HG03469 (cell line): ENCODE data around the gene SGCA.

Source experiments
- ATAC-seq: cut with Tn5 transposase; IDR thresholded peaks from one replicate; pipeline ENCODE4 v1.9.1; 2021; ENCODE audit warnings: mild to moderate bottlenecking, moderate library complexity, moderate number of reproducible peaks; ENCODE audit not compliant: unreplicated experiment

The SGCA gene

DNA sequence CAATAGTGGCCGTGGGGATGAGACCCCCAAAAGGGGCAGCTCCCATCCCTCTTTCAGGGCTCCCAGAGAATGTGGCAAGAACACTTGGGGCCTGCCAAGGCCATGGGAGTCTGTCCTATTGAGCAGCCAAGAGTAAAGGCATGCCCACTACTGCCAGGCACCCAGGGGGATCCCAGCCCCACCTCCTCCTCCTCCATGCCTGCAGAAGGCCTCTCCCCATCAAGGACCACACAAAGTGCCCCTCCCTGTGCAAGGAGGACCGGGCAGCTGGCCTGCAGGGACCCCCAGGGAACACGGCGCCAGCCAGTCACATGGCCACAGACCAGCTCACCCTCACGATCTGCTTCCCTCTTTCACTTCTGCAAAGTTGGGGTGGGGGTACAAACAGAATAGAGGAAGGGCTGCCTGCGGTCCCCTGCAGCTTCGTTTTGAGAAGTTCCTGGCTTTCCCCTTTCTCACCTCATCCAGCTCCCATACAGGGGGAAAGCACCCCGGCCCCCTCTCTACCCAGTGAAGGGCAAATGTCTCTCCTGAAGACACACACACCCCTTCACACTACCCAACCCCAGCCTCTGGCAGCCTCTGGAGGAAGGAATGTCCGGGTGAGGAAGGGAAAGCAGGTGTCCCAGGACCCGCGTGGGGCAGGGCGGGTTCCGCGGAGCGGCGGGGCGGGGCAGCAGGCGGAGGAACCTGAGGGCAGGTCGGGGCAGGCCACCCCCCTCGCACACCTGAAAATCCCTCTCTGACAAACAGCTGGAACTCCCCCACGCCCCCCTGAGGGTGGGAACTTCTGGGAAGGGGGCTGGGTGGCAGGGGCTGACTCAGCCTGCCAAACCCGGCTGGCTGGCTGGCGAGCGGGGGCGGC, 17.3 kb upstream of the SGCA start:
- no peak for ATAC-seq

DNA sequence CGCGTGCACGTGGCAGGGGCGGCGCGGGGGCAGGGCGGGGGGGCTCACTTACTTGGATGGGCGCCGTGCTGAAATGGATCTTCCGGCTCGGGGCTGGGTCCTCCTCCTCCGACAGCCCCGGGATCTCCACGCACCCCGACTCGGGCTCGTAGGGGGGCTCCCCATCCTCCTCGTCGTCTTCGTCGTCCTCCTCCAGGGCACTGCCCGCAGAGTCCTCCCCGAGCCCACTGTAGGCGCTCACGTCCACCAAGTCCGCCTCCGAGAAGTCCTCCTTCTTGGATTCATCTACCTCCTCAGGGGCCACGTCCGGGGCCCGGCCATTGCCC, 16.8 kb upstream of the SGCA start:
- ATAC-seq = no peak

DNA sequence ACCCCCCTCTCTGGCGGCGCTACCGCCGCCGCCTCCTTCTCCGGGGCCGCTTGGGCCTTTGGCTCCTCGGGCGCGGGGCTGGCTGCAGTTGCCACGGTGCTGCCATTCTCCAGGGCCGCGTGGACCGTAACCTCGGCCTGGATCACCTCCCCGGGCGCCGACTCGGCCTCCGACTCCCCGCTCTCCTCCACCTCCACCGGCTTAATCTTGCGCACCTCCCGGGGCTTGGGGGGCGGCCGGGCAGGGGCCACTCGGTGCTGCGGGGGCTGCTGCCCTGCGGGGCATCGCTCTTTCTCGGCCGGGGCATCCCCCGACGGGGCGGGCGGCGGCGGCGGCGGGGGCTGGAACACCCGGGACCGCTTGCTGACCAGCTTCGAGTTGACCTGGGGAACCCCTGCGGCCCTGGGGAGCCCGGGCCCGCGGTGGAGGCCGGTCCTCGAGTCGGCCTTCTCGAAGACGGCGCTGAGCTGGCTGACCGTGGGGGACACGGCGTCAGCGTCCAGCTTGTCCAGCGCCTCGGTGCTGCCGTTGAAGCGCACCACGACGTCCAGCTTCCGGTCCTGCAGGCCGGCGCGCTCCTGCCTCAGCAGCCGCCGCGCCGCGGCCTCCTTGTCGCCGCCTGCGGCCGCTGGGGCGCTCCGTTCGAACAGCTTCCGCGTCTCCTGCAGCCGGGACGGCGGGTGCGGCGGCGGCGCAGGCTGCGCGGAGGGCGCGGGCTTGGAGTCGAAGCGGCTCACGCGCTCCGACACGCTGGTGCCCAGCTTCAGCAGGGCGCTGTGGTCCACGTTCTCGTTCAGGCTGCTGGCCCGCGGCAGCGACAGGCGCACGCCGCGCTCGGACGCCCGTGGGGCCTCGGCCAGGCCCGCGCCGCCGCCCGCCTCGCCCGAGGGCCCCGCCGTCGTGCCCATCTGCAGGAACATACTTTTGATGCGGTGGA, 16.1 kb upstream of the SGCA start:
- no peak for ATAC-seq

DNA sequence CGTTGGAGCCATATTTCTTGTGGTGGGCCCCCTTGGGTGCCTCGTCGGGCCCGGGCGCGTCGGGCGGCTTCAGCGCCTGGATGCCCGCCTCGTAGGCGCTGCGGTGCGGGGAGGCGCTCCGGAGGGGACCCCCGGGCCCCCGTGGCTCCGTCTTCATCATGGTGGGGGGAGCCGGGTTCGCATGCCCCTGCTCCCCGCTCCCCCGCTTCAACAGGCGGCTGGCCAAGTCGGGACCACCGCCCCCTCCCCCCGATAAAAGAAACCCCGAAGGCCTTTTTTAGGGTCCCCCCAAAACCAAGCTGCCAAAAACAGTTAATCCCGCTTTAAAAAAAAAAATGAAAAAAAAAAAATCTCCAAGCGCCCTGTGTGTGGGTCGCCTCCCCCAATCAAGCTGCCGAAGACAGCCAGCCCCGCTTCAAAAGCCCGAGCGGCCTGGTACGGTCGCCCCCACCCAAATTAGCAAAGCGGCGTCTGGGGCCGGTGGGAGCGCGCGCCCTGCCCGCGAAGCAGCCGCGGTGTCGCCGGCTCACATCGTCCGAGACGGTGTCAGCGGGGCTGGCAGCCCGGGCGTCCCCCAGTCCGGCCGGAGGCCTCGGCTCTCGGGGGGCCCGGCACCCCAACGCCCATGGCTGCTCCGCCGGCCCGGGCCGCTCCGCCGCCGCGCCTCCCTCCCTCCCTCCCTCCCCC, 15.3 kb upstream of the SGCA start, which contains the start of gene PPP1R9B:
Gene PPP1R9B (minus strand): TSS at position 324 of the 687 bp plus-strand sequence. CDS start 164 bp downstream, at position 160.
- no peak for ATAC-seq

DNA sequence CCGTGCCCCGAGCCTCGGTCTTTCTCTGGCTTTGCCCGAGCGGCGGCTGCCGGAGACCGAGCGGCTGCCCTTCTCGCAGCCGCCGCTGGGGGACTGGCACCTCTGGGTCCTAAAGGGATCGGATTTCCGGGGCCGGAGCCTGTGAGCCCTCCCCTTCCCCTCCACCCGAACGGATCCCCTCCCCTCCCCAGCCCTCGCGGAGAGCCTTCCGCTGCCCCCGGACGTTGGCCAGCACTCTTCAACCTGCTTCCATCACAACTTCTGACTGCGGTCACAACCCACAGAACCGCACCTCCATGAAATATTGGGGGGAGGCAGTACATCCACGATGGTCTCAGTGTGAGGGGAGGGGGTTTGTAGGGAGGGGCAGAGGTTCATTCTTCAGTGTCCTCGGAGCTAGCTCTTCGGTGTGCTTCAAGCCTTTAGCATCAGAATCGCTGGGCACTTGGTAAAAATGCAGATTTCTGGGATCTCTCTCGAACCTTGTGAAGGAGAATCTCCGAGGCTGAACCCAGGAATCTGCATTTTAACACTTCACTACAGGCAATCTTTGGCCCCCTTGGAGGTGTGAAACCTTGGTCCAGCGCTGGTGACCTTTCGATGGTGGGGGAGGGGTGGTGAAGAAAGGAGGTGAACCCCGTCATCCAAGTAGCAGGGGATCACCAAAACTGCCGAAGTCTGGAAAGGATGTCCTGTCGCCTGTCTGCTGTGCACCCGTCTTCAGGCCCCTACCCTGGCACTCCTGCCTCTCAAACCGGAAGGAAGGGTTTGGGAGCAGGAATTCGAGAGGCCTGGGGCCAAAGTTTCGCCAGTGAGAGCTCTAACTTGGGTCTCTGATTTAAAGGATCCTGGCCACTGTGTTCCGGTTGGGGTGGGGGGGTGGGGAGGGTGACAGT, 14.5 kb upstream of the SGCA start:
- ATAC-seq = no peak

DNA sequence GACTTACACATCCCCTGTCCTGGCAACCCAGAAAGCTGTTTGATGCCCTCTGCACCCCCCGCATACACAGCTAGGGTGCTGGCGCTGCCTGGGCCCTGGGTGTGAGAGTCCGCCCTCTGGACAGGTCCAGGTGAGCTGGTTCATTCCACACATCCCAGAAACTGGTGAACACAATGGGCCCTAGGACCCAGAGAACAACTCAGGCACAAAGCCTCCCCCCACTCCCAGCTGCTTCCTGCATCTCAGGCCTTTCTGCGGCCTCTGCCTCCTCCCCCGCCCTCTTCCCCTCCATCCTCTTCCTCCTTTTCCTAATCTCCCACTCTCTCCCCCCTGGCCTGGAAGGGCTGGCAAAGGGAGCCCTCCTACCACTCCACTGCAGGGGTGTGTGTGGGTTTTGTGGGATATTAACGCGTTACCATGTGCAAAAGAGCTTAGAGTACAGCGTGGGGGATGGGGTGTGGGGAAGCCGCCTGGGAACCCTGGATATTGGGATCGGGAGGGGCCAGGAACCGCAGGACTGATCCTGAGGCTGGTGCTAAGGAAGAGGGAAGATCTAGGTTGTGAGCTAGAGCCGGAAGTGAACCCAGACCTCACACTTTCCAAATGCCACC, 13.8 kb upstream of the SGCA start:
- ATAC-seq = no peak

DNA sequence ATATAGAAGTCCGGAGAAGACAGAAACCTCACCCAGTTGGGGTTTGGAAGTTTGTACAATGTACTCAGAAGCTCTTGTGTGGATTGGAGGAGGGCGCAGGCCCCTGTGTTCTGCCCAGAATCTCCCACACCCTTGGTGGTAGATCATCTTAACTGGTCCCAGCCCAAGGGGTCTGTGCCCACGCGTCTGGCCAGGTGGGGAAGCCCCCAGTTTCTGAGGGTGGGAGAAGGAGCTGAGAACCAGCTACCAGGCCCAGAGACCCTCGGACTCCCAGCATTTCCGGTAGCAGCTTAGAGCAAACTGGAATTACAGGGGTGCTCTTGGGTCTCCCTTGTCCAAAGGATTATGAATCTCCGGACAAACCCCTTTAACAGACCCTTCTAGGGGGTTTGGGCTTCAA, 13.1 kb upstream of the SGCA start:
- no peak for ATAC-seq

DNA sequence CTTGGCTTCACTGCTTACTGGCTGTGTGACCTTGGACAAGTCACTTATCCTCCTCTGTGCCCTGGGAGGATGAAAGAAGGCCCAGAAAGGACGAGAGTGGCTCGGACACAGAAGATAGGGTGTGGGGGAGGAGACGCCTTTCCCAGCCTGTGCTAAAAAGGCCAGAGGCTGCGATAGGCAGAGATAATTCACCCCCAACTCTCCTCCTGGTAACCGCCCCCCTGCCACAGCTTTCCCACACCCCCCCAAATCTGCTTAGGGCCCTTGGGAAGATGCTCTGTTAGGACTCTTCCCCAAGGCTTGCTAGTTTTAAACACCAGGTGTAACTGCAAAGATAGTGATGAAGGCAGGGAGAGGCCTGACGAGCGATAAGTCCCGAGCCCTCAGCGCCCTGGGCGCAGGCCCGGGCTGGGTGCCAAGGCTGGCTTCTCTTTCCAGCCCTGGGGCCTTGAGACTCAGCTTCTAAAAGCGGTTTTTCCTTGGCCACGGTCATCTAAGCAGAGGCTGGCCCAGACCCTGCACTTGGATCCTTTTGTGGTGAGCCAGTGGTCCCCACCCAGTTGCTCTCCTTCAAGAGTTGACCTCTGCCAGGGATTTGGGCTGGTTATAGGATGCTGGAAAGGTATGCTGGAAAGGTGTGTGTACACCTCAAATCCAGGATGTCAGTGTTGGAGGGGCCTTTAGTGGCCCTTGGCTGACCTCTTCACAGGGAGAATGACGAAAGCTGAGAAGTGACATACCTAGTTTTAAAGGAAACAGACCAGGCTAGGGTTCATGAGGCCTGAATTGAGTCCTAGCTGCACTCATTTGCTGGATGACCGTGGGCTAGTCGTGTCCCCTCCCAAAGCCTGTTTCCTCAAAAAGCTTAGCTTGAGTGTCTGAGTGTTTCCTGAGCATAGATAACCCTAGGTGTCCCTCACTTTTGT, 11.9 kb upstream of the SGCA start:
- no peak for ATAC-seq

DNA sequence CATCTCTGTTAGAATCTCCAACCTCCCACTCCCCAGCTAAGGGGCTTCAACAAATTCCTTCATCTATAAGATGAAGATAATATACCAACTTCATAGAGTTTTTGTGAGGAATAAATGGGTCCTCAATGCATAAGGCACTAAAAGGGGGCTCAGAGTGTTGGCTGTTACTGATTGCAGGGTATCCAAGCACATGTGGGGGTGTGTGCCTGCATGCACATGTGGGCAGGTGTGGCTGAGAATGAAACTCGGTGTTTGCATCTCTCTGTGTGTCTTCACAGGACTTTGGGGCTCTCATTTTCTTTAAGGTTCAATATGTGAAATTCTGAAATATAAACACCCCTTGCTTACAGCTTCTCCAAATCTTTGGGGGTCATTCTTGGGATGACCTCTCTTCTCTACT, 11.2 kb upstream of the SGCA start:
- ATAC-seq = no peak

DNA sequence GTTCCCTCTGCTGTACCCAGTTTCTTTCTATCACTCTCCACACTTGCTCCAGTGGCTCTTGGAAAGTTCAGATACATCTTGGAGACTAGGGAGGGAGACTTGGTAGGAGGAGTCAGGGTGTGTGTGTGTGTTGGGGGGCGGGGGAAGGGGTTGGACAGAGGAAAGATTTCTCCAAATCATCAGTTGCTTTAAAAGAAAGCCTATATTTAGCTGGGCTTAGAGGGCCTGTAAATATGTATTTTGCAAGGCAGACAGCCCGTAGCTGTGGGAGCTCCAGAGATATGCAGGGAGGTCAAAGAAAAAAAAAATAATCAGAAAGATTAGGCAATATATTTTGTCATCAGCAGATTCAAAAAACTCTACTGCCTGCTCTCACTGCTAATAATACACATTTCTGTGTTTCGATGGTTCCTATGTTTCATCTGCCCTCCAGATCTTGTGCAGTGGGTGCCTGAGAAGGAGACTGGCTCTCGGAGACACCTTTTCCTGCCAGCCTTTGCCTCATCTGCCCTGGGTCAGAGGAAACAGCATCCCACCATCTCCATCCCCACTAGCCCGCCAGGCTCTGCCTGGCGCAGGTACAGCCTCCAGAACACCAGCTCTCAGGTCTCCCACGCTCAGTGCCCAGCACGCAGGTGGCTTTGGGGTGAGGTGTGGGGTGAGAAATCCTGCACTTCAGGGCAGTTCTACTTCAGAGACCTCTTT, 10.5 kb upstream of the SGCA start:
- no peak for ATAC-seq

DNA sequence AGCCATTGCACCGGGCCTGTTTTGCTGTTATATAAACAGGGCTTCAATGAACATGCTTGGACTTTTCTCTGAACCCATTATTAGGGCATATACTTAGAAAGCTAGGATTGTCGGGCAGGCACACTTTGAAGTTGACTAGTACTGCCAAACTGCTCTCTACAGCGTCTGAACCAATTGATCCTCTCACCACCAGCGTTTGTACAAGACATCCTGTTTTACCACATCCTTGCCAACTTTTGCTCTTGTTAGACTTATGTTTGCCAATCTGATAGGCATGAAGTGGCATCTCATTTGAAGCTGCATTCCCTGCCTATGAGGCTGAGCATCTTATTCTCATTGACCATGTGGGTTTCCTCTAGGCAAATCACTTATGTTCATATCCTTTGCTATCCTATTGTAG, 7.9 kb upstream of the SGCA start:
- ATAC-seq = no peak

DNA sequence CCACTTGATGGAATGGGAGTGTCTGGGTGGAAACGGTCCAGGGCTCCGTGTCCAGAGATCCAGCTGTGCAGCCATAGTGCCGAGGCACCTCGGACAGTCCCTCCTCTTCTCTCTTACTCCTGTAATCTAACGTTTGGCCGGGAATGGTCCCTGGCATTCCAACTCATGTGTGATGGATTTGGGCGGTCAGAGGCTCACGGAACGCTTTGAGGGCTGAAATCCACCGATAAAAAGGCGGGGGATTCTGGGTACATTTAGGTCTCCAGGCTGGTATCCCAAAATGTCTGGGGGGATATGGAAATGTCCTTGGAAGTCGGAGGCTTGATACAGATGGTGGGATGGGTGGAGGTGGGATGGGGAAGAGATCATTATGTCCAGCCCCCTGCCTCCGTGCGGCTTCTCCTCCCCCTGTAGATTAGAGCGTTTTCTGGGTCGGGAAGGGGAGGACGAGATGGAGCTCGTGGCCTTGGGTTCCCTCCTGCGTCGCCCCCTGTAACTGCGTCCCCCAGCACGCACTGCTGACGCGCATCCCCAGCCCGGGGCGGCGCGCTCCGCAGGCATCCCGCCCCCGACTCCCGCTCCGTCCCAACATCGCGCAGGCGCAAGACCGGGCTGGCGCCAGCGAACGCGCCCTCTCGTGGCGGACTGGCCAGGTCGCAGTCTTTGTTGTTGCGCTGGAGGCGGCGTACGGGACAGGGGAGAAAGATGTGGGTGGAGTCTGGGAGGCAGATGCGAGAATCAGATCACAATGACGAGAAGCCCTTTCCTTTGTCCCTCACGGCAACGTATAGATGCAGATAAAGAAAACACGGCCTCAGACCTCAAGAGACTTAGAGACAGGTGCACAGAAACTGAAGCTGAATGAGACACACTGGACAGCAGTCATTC, 4.5 kb upstream of the SGCA start:
- no peak for ATAC-seq

DNA sequence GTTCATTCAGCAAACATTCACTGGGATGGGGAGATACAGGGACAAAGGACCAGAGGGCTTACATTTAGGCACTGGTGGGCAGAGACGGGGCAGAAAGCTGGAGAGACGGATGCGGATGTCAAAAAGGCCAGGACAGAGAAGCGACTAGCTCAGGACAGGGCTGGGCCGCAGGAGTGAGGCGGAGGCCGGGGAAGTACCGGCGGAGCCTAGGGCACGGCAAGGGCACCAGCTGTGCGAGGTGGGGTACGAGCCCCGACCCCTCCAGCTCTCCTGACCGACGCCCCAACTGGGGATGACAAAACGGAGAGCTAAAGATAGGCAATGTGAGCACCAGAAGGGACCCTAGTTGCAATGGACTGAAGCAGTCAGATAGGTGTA, 3.9 kb upstream of the SGCA start:
- no peak for ATAC-seq

DNA sequence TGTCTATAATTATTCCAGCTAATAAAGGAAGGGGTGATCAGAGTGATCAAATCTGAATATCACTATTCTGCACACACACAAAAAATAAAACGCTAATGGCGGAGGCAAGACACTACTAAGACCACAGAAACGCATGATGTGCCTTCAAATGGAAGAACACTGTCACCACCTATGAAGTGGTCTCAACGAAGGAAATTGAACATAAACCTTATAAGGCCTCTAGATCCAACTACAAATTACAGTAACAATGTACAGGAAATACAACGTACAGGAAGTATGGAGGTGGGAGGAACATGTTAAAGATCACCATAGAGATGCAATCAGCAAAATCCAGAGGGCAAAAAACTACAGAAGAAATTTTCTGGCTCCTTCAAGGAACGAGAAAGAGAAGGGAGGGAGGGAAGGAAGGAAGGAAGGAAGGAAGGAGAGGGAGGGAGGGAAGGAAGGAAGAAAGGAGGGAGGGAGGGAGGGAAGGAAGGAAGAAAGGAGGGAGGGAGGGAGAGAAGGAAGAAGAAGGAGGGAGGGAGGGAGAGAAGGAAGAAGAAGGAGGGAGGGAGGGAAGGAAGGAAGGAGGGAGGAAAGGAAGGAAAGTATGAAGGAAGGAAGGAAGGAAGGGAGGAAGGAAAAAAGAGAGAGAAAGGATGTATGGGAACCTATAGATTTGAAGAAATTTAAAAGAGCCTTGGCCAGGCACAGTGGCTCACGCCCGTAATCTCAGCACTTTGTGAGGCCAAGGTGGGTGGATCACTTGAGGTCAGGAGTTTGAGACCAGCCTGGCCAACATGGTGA, 3.1 kb upstream of the SGCA start:
- ATAC-seq = no peak

DNA sequence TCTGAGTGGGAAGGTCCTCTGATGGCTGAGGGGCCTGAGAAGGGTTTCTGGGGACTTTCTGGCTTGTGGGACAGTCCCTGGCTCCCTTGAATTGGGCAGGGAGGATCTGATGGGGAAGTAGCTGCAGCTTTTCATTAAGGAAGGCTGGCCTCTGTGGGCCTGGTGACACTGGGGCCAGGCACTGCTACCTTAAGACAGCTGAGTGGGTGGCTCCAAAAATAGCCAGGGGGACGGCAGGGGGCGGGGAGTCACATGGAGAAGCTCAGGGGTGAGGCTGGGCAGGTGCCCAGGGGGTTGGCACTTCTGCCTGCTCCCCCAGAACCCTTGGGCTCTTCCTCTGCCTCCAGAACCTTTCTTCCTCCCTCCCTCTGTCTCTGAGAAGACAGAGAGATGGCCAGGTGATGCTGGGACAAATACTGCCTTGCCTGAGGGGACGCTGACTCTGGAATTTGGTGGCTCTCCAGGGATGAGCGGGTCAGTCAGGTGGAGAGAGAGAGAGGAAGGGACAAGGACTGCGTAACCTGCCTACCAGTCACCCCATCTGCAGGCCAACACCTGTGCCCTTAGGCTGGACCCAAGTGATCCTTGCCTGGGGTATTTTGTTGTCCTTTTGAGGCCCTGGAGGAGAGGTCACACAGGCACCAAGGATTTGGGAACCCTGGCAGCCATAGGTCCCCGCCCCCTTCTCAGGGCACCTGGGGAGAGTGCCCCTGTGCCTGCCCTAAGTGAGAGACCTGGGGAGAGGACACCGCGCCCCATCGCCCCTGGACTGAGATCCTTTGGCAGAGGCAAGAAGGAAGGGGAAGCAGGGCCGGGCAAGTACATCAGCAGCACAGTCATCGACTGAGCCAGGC, 1.7 kb upstream of the SGCA start:
- no peak for ATAC-seq

DNA sequence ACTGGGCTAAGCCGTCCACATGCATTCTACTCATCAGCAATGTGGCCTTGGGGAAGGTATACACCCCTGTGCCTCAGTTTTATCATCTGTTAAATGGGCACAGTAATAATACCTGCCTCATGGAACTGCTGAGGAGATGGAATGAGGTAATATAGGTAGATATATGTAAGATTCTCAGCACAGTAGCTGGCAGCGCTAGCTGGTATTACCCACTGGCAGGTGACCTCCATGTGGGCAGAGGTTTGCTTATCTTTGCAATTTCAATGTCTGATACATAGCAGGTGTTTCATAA, 1.2 kb upstream of the SGCA start:
- ATAC-seq = no peak
